IMR-90 (cell line): ENCODE measurements around the gene DCAF5. TPM values are rescaled to one million over a fixed set of nuclear protein-coding genes. Genes with fewer than 3 reads are reported as not detected.

Source experiments
- ATAC-seq: fragments of 200-7000 bp; cut with Tn5 transposase; 2 replicates; pipeline ENCODE4 v1.9.1; 2020; ENCODE audit warnings: low read depth, mild to moderate bottlenecking, moderate library complexity
- BruUV-seq: library from RNA; stranded (reverse); fragments of 400-500 nt; replicated peaks from 2 replicates; lab custom pipeline; 2021; lab: Mats Ljungman, UMichigan
- CTCF ChIA-PET: fragments of 300-600 bp; formaldehyde crosslinking; extraction: SDS; loops from one replicate; lab custom pipeline; 2021; ENCODE audit warnings: antibody characterized with exemption; lab: Yijun Ruan, JAX
- POLR2A ChIA-PET: fragments of 300-600 bp; sonication (Branson Sonifier 250); formaldehyde crosslinking; loops from one replicate; lab custom pipeline; 2022; ENCODE audit warnings: antibody characterized with exemption; ENCODE audit not compliant: unreplicated experiment; lab: Charles Lee
- DNase-seq: peaks from one replicate; pipeline ENCODE4 v3.0.0; 2013
- H2AFZ ChIP-seq: replicated peaks from 2 replicates; pipeline ENCODE3; 2013; ENCODE audit warnings: low read length, mild to moderate bottlenecking; ENCODE audit not compliant: poor library complexity
- H2AK5ac ChIP-seq: 2 replicates; pipeline ENCODE4 v1.6.1; 2013; ENCODE audit warnings: low read depth, low read length, inconsistent platforms
- H2AK9ac ChIP-seq: replicated peaks from 2 replicates; pipeline ENCODE3; 2013; ENCODE audit warnings: mild to moderate bottlenecking, low read depth, low read length, moderate library complexity; ENCODE audit not compliant: poor library complexity
- H2BK120ac ChIP-seq: 2 replicates; pipeline ENCODE4 v1.6.1; 2013; ENCODE audit warnings: low read depth, low read length, inconsistent platforms
- H2BK15ac ChIP-seq: 3 replicates; pipeline ENCODE4 v1.6.1; 2013; ENCODE audit warnings: low read depth, low read length, inconsistent platforms
- H2BK20ac ChIP-seq: 2 replicates; pipeline ENCODE4 v1.6.1; 2013; ENCODE audit warnings: low read depth, mild to moderate bottlenecking, inconsistent platforms, low read length, moderate library complexity
- H2BK5ac ChIP-seq: 2 replicates; pipeline ENCODE4 v1.6.1; 2013; ENCODE audit warnings: mild to moderate bottlenecking, low read depth, low read length, inconsistent platforms; ENCODE audit not compliant: poor library complexity, severe bottlenecking
- H3K14ac ChIP-seq: replicated peaks from 2 replicates; pipeline ENCODE4 v1.6.1; 2013; ENCODE audit warnings: low read depth, low read length, inconsistent platforms
- H3K18ac ChIP-seq: 2 replicates; pipeline ENCODE4 v1.6.1; 2013; ENCODE audit warnings: low read depth, low read length, control low read depth
- H3K23ac ChIP-seq: 2 replicates; pipeline ENCODE4 v1.6.1; 2013; ENCODE audit warnings: low read depth, low read length, inconsistent platforms
- H3K27ac ChIP-seq: 2 replicates; pipeline ENCODE4 v1.5.1; 2013; ENCODE audit warnings: mild to moderate bottlenecking, control low read depth, low read length; ENCODE audit not compliant: insufficient read depth
- H3K27me3 ChIP-seq: 2 replicates; pipeline ENCODE4 v1.6.1; 2013; ENCODE audit warnings: low read length; ENCODE audit not compliant: control insufficient read depth, insufficient read depth
- H3K36me3 ChIP-seq: 2 replicates; pipeline ENCODE4 v1.6.1; 2013; ENCODE audit warnings: low read length, mixed read lengths; ENCODE audit not compliant: control insufficient read depth, insufficient read depth
- H3K4ac ChIP-seq: 2 replicates; pipeline ENCODE4 v1.6.1; 2013; ENCODE audit warnings: low read depth, low read length, inconsistent platforms
- H3K4me1 ChIP-seq: 2 replicates; pipeline ENCODE4 v1.6.1; 2013; ENCODE audit warnings: low read length, mixed read lengths; ENCODE audit not compliant: control insufficient read depth, insufficient read depth
- H3K4me2 ChIP-seq: 2 replicates; pipeline ENCODE4 v1.6.1; 2013; ENCODE audit warnings: low read depth, mild to moderate bottlenecking, control low read depth, low read length, moderate library complexity
- H3K4me3 ChIP-seq: 2 replicates; pipeline ENCODE4 v1.5.1; 2013; ENCODE audit warnings: low read depth, mild to moderate bottlenecking, control low read depth, low read length, moderate library complexity; ENCODE audit not compliant: insufficient read depth
- H3K56ac ChIP-seq: 2 replicates; pipeline ENCODE4 v1.6.1; 2013; ENCODE audit warnings: low read length, inconsistent platforms; ENCODE audit not compliant: insufficient read depth; ENCODE audit errors: extremely low read depth
- H3K79me1 ChIP-seq, 2 experiments: 2 replicates each; pipeline ENCODE4 v1.6.1; 2013; ENCODE audit warnings: low read length in 2 of 2, inconsistent platforms in 1 of 2, low read depth in 1 of 2
- H3K9ac ChIP-seq: 2 replicates; pipeline ENCODE4 v1.6.1; 2013; ENCODE audit warnings: low read depth, low read length, control low read depth
- H3K9me1 ChIP-seq: 2 replicates; pipeline ENCODE4 v1.6.1; 2013; ENCODE audit warnings: low read length, inconsistent platforms; ENCODE audit not compliant: insufficient read depth
- H3K9me3 ChIP-seq: 2 replicates; pipeline ENCODE4 v1.6.1; 2013; ENCODE audit warnings: low read length; ENCODE audit not compliant: control insufficient read depth, insufficient read depth
- H4K20me1 ChIP-seq: 2 replicates; pipeline ENCODE4 v1.6.1; 2013; ENCODE audit warnings: low read length, inconsistent platforms; ENCODE audit not compliant: insufficient read depth
- H4K5ac ChIP-seq: 2 replicates; pipeline ENCODE4 v1.6.1; 2013; ENCODE audit warnings: mild to moderate bottlenecking, low read depth, low read length, control low read depth
- H4K8ac ChIP-seq, 2 experiments: 2 replicates each; pipeline ENCODE4 v1.6.1; 2013; ENCODE audit warnings: low read depth in 2 of 2, low read length in 2 of 2, control low read depth in 1 of 2, inconsistent platforms in 1 of 2
- H4K91ac ChIP-seq: 2 replicates; pipeline ENCODE4 v1.6.1; 2013; ENCODE audit warnings: low read depth, low read length, inconsistent platforms; ENCODE audit not compliant: insufficient read depth
- BHLHE40 ChIP-seq: fragments of 150-350 bp; IDR thresholded peaks from 2 replicates; pipeline ENCODE4 v1.6.1; 2016; ENCODE audit warnings: mild to moderate bottlenecking, low read depth, low read length
- CEBPB ChIP-seq: IDR thresholded peaks from 2 replicates; pipeline ENCODE4 v1.6.1; 2012; ENCODE audit warnings: low read depth, low read length, improper control_type of control experiment
- CHD1 ChIP-seq: IDR thresholded peaks from 2 replicates; pipeline ENCODE4 v1.6.1; 2012; ENCODE audit warnings: low read depth, low read length, improper control_type of control experiment
- CTCF ChIP-seq: conservative IDR thresholded peaks from 2 replicates; pipeline ENCODE4 v1.5.1; 2012; ENCODE audit warnings: mild to moderate bottlenecking, low read depth, low read length, improper control_type of control experiment
- ELK1 ChIP-seq: fragments of 150-350 bp; IDR thresholded peaks from 2 replicates; pipeline ENCODE4 v1.6.1; 2016; ENCODE audit warnings: low read depth, mild to moderate bottlenecking, low read length, moderate library complexity, borderline replicate concordance
- FOS ChIP-seq: fragments of 150-350 bp; IDR thresholded peaks from 2 replicates; pipeline ENCODE4 v1.6.1; 2016; ENCODE audit warnings: low read depth, low read length
- MAFK ChIP-seq: IDR thresholded peaks from 2 replicates; pipeline ENCODE4 v1.6.1; 2012; ENCODE audit warnings: low read depth, low read length, improper control_type of control experiment
- MAZ ChIP-seq: IDR thresholded peaks from 2 replicates; pipeline ENCODE4 v1.6.1; 2012; ENCODE audit warnings: low read depth, mild to moderate bottlenecking, low read length, improper control_type of control experiment, moderate library complexity, borderline replicate concordance
- MXI1 ChIP-seq: IDR thresholded peaks from 2 replicates; pipeline ENCODE4 v1.6.1; 2012; ENCODE audit warnings: low read depth, mild to moderate bottlenecking, low read length, moderate library complexity, borderline replicate concordance
- NFE2L2 ChIP-seq: fragments of 150-350 bp; IDR thresholded peaks from 2 replicates; pipeline ENCODE4 v1.6.1; 2016; ENCODE audit warnings: low read depth, mild to moderate bottlenecking, low read length
- POLR2A ChIP-seq: IDR thresholded peaks from 2 replicates; pipeline ENCODE4 v1.6.1; 2012; ENCODE audit warnings: mild to moderate bottlenecking, low read depth, low read length
- RAD21 ChIP-seq: IDR thresholded peaks from 2 replicates; pipeline ENCODE4 v1.6.1; 2012; ENCODE audit warnings: low read length, improper control_type of control experiment
- RCOR1 ChIP-seq: IDR thresholded peaks from 2 replicates; pipeline ENCODE4 v1.6.1; 2012; ENCODE audit warnings: mild to moderate bottlenecking, low read length, improper control_type of control experiment; ENCODE audit not compliant: insufficient replicate concordance
- RFX5 ChIP-seq: IDR thresholded peaks from 2 replicates; pipeline ENCODE4 v1.8.0; 2012; ENCODE audit warnings: low read depth, mild to moderate bottlenecking, low read length, moderate library complexity
- SMC3 ChIP-seq: fragments of 150-350 bp; IDR thresholded peaks from 2 replicates; pipeline ENCODE4 v1.6.1; 2016; ENCODE audit warnings: low read depth, mild to moderate bottlenecking, antibody characterized with exemption, low read length, moderate library complexity
- USF2 ChIP-seq: fragments of 150-350 bp; IDR thresholded peaks from 2 replicates; pipeline ENCODE4 v1.6.1; 2017; ENCODE audit warnings: mild to moderate bottlenecking, antibody characterized with exemption, low read length, low read depth
- WGBS, 2 experiments: methylation state at CpG; one replicate each; pipeline versions ENCODE4 v1.1.5 to v1.1.7; 2013; ENCODE audit warnings: missing lambda C conversion rate in 2 of 2; ENCODE audit not compliant: insufficient read length in 1 of 2; ENCODE audit errors: extremely low coverage in 2 of 2; 5-methylcytosine and 5-hydroxymethylcytosine counted together
- dilution Hi-C: fragments of 300-500 bp; cut with HindIII; formaldehyde crosslinking; loops from one replicate; pipeline ENCODE4 v1.14.3; 2018; ENCODE audit warnings: low sequenced_read_pairs; ENCODE audit not compliant: unreplicated experiment
- in situ Hi-C: fragments of 300-500 bp; cut with MboI; formaldehyde crosslinking; loops from 3 replicates; pipeline ENCODE4 v1.14.3; 2019; ENCODE audit warnings: low sequenced_read_pairs, inconsistent platforms, mixed read lengths
- intact Hi-C: fragments of 100-400 bp; cut with micrococcal nuclease; formaldehyde crosslinking; loops from 2 replicates; pipeline ENCODE4 v1.10.0; 2022
- polyA plus RNA-seq, 3 experiments: library from polyadenylated mRNA; depleted of rRNA; stranded (reverse); fragments of >200 nt; gene quantifications; 2 replicates each; pipeline ENCODE4 v1.2.3, GENCODE V29; 2012; ENCODE audit warnings: low replicate concordance in 1 of 3
- total RNA-seq: library from RNA; depleted of rRNA; stranded (reverse); fragments of >200 nt; gene quantifications from 2 replicates; pipeline ENCODE4 v1.2.3, GENCODE V29; 2012

DCAF5 gene
- total and polyA plus RNA-seq, 2 of the 4 experiments (the other 2 are of a cell fraction) = 17.6 to 30.4 TPM

GRCh38 chr14:69001375-69001774 is 151.5 kb downstream of the DCAF5 start:
- no TSS peak for BruUV-seq
- DNase-seq (no peak), ATAC-seq (no peak)
- H3K14ac ChIP-seq = no peak overlapping the region
- H3K9me3 ChIP-seq = no peaks in the 10 kb centered on the region
- no peak overlapping the region for H2AK9ac ChIP-seq
- TF ChIP-seq SMC3 (no peak), MAFK (no peak), FOS (no peak), NFE2L2 (no peak), CTCF (no peak), ELK1 (no peak), USF2 (no peak), POLR2A (no peak), CEBPB (no peak), CHD1 (no peak), MAZ (no peak), RCOR1 (no peak), MXI1 (no peak), RFX5 (no peak), RAD21 (no peak), BHLHE40 (no peak)
- 100% methylated on average over 1 of the region's 2 CpGs; no CpG with 5 or more reads in 1 of the 2 experiments for WGBS, 2 experiments
- no peak overlapping the region for H3K4me2 ChIP-seq
- H3K9me1 ChIP-seq = peaks cover 17% of the 10 kb centered on the region
- H2BK5ac ChIP-seq = no peak overlapping the region
- in situ Hi-C loops = no loop called here
- no peaks in the 10 kb centered on the region for H3K36me3 ChIP-seq
- dilution Hi-C loops = no loop called here
- intact Hi-C loops = no loop called here
- H3K27ac ChIP-seq = no peak overlapping the region
- H2BK15ac ChIP-seq = no peak overlapping the region
- H4K91ac ChIP-seq = no peak overlapping the region
- H2AFZ ChIP-seq = no peak overlapping the region
- H3K27me3 ChIP-seq = no peaks in the 10 kb centered on the region
- H3K23ac ChIP-seq = no peak overlapping the region
- no peak overlapping the region for H2AK5ac ChIP-seq
- H3K4me1 ChIP-seq = peaks cover 16% of the 10 kb centered on the region
- H4K5ac ChIP-seq = no peak overlapping the region
- no peak overlapping the region for H3K4ac ChIP-seq
- no peak overlapping the region for H2BK120ac ChIP-seq
- H3K79me1 ChIP-seq = peaks cover 0 to 14% of the 10 kb centered on the region in 2 experiments; a peak in 2 of 4 replicates
- no peak overlapping the region for H4K8ac ChIP-seq
- no peak overlapping the region for H3K18ac ChIP-seq
- no peak overlapping the region for H2BK20ac ChIP-seq
- H3K9ac ChIP-seq = no peak overlapping the region
- H4K20me1 ChIP-seq = no peaks in the 10 kb centered on the region
- no peak overlapping the region for H3K56ac ChIP-seq
- CTCF ChIA-PET = interaction anchor here (1.1 kb wide), 1 partner anchor 15 kb away, joined by 3 read pairs; no protein-coding TSS in a partner anchor
- H3K4me3 ChIP-seq = no peak overlapping the region
- POLR2A ChIA-PET = no interaction called here
